ENCODE data around the gene TENM4. TPM values are rescaled to one million over a fixed set of nuclear protein-coding genes. Genes with fewer than 3 reads are reported as not detected.

The TENM4 gene
- polyA plus RNA-seq, 3 donors, result 0.31 to 1.7 TPM; not detected in 1

DNA sequence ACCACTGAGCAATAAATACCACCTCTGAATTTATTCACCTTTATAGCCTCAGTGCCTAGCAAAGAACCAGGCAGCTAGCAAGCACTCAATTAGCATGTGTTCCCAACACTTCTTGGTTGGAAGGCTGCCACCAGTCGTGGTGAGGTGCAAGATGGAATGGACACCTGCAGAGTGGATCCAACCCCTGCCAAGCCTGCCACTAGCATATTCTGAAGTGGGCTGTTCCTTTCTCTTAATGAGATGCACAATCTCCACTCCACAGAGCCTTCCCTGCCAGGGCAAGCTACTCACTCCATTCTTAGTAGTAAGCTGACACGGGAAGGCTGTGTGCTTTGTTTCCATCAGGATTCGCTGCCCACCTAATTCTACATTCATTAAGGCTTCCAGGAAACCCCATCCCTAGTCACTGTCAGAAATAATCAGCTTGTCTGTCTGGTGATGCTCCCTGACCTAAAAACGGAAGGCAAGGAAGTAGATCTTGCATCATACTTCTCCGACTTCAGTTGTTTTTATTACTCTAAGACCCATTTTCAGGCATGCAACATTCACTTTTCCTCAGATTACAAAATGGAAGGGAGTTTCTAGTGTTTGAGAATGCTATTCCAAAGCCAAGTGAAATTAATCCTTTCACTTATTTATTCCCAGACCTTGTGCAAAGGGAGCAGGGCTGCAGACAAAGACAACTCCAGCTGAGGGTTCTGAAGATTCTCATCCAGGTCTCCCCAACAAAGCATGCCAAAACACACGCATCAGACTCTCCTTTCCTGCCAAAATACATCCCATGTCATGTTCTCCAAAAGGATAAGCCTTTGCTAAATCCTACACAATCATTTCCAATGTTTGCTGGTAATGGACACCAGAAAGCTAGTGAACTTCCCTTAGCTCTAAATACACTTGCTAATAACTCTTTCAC is 128.0 kb downstream of the TENM4 start:
- H3K9me3 Mint-ChIP-seq, result peaks cover 0 to 6% (median 1%) of the 10 kb centered on the region in 7 donors
- H3K4me1 ChIP-seq (ENCODE audit: control insufficient read depth in 1 of 2, insufficient read depth in 2 of 2, low read length in 2 of 2), result peaks cover 0 to 6% of the 10 kb centered on the region in 2 donors

DNA sequence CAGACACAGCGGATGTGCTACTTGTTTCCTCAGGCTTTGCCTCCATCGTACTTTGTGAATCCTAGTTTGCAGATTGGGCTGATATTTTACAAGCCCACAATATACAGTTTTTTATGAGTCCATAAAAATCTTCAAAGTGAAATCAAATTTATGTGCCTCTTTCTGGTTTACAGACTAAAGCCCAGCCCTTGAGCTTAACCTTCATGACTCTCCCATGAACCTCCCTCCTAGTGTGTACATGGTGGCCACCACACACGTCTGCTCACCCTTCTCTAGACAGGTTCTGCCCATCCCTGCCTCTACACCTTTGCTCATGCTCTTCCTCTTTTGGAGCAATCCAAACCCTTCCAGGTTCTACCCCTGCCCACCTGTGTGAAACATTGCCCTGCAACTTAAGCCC is 129.4 kb downstream of the TENM4 start:
- 83% methylated on average over 3 of the region's 3 CpGs for WGBS (ENCODE audit: insufficient coverage)
- H3K36me3 ChIP-seq (replicated peaks in 1 of 2; ENCODE audit: control insufficient read depth in 1 of 2, insufficient read depth in 2 of 2, low read length in 2 of 2), result no peaks in the 10 kb centered on the region
- TF ChIP-seq, protein P1, sequence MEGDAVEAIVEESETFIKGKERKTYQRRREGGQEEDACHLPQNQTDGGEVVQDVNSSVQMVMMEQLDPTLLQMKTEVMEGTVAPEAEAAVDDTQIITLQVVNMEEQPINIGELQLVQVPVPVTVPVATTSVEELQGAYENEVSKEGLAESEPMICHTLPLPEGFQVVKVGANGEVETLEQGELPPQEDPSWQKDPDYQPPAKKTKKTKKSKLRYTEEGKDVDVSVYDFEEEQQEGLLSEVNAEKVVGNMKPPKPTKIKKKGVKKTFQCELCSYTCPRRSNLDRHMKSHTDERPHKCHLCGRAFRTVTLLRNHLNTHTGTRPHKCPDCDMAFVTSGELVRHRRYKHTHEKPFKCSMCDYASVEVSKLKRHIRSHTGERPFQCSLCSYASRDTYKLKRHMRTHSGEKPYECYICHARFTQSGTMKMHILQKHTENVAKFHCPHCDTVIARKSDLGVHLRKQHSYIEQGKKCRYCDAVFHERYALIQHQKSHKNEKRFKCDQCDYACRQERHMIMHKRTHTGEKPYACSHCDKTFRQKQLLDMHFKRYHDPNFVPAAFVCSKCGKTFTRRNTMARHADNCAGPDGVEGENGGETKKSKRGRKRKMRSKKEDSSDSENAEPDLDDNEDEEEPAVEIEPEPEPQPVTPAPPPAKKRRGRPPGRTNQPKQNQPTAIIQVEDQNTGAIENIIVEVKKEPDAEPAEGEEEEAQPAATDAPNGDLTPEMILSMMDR (IDR thresholded peaks at IDR 0.05), result no peak
- intact Hi-C loops (cut with micrococcal nuclease), result no loop called here
- no peak overlapping the region for H3K4me3 Mint-ChIP-seq
- no peak overlapping the region for H3K27ac Mint-ChIP-seq
- H3K4me1 ChIP-seq (ENCODE audit: control insufficient read depth in 1 of 2, insufficient read depth in 2 of 2, low read length in 2 of 2), result peaks cover 0 to 6% of the 10 kb centered on the region in 2 donors
- no peaks in the 10 kb centered on the region for H3K9me3 ChIP-seq (replicated peaks in 1 of 2; ENCODE audit: control insufficient read depth in 1 of 2, insufficient read depth in 1 of 2, low read length in 2 of 2)
- H3K27me3 ChIP-seq (ENCODE audit: control insufficient read depth in 2 of 2, insufficient read depth in 2 of 2, low read length in 2 of 2), result no peaks in the 10 kb centered on the region
- H3K79me2 ChIP-seq (ENCODE audit: insufficient read depth, low read length), result no peaks in the 10 kb centered on the region
- H4K20me1 ChIP-seq (ENCODE audit: insufficient read depth, low read length), result no peaks in the 10 kb centered on the region
- H3K9ac ChIP-seq (ENCODE audit: insufficient read depth, low read length, poor library complexity, severe bottlenecking), result no peak overlapping the region
- H3K36me3 Mint-ChIP-seq, result no peaks in the 10 kb centered on the region
- no peak overlapping the region for H3K4me2 ChIP-seq (replicated peaks; ENCODE audit: extremely low read depth, low read length, poor library complexity, severe bottlenecking)
- H3K4me3 ChIP-seq (replicated peaks in 1 of 3; ENCODE audit: low read depth in 2 of 3, low read length in 3 of 3), result no peak overlapping the region
- H3K27me3 Mint-ChIP-seq (ENCODE audit: low read depth in 3 of 3), result peaks cover 2 to 4% (median 3%) of the 10 kb centered on the region in 3 donors
- no peak overlapping the region for H3K27ac ChIP-seq (ENCODE audit: low read depth in 1 of 2, low read length in 2 of 2)
- H3K4me1 Mint-ChIP-seq, result peaks cover 5% of the 10 kb centered on the region
- peaks cover 0 to 8% (median 5%) of the 10 kb centered on the region in 7 donors for H3K9me3 Mint-ChIP-seq
- no peak overlapping the region for H2AFZ ChIP-seq (ENCODE audit: insufficient read depth, low read depth, low read length, poor library complexity, severe bottlenecking)
- DNase-seq, result no peak

More for the DNA sequence above, 128.0 kb downstream of the TENM4 start:
- Mint-ChIP-seq H3K27ac (no peak overlapping the region), H3K4me3 (no peak overlapping the region), H3K4me1 (peaks cover 5% of the 10 kb centered on the region), H3K27me3 (ENCODE audit: low read depth in 3 of 3) (peaks cover 2 to 5% (median 4%) of the 10 kb centered on the region in 3 donors), H3K36me3 (no peaks in the 10 kb centered on the region)
- TF ChIP-seq, protein P1 (IDR thresholded peaks at IDR 0.05), result no peak
- intact Hi-C loops (cut with micrococcal nuclease), result no loop called here
- Histone ChIP-seq H3K79me2 (ENCODE audit: insufficient read depth, low read length) (no peaks in the 10 kb centered on the region), H3K4me3 (replicated peaks in 1 of 3; ENCODE audit: low read depth in 2 of 3, low read length in 3 of 3) (no peak overlapping the region), H3K27me3 (ENCODE audit: control insufficient read depth in 2 of 2, insufficient read depth in 2 of 2, low read length in 2 of 2) (no peaks in the 10 kb centered on the region), H3K4me2 (replicated peaks; ENCODE audit: extremely low read depth, low read length, poor library complexity, severe bottlenecking) (no peak overlapping the region), H4K20me1 (ENCODE audit: insufficient read depth, low read length) (no peaks in the 10 kb centered on the region), H2AFZ (ENCODE audit: insufficient read depth, low read depth, low read length, poor library complexity, severe bottlenecking) (no peak overlapping the region), H3K9me3 (replicated peaks in 1 of 2; ENCODE audit: control insufficient read depth in 1 of 2, insufficient read depth in 1 of 2, low read length in 2 of 2) (no peaks in the 10 kb centered on the region), H3K9ac (ENCODE audit: insufficient read depth, low read length, poor library complexity, severe bottlenecking) (no peak overlapping the region), H3K27ac (ENCODE audit: low read depth in 1 of 2, low read length in 2 of 2) (no peak overlapping the region), H3K36me3 (replicated peaks in 1 of 2; ENCODE audit: control insufficient read depth in 1 of 2, insufficient read depth in 2 of 2, low read length in 2 of 2) (no peaks in the 10 kb centered on the region)
- DNase-seq, result no peak
- WGBS (ENCODE audit: insufficient coverage), result 66% methylated on average over 6 of the region's 6 CpGs

Measured in CD14-positive monocyte (primary cell).